A549 (cell line): Measurements from ENCODE around the gene NELFA.

Experiments used
- BHLHE40 ChIP-seq: IDR thresholded peaks from 2 replicates; pipeline ENCODE4 v1.6.1; 2012; ENCODE audit warnings: low read depth, low read length, inconsistent platforms
- HDAC2 ChIP-seq: fragments of 200-600 bp; sonication (generic); IDR thresholded peaks from 2 replicates; pipeline ENCODE4 v1.6.1; 2016
- HEYL ChIP-seq: fragments of 250-450 bp; sonication (Bioruptor Pico); IDR thresholded peaks from 2 replicates; pipeline ENCODE4 v1.8.0; 2021; ENCODE audit warnings: mild to moderate bottlenecking, moderate library complexity
- JUN ChIP-seq, 2 experiments: fragments of >200 bp; sonication (Bioruptor Twin); formaldehyde crosslinking; IDR thresholded peaks; 2 replicates in 1 of 2; 3 replicates in 1 of 2; pipeline ENCODE4 v1.6.1; 2016 to 2017
- JUNB ChIP-seq: fragments of >200 bp; sonication (Bioruptor Twin); formaldehyde crosslinking; IDR thresholded peaks from 2 replicates; pipeline ENCODE4 v1.6.1; 2016
- KDM5A ChIP-seq: fragments of 200-600 bp; sonication (generic); IDR thresholded peaks from 2 replicates; pipeline ENCODE4 v1.6.1; 2016; ENCODE audit warnings: antibody characterized with exemption, mild to moderate bottlenecking
- MYC ChIP-seq: IDR thresholded peaks from 2 replicates; pipeline ENCODE4 v1.6.1; 2012; ENCODE audit warnings: mild to moderate bottlenecking, inconsistent platforms, low read length, improper control_type of control experiment, borderline replicate concordance
- NPAS2 ChIP-seq: fragments of 250-450 bp; sonication (Bioruptor Pico); IDR thresholded peaks from 2 replicates; pipeline ENCODE4 v1.8.0; 2022; ENCODE audit warnings: mild to moderate bottlenecking, moderate library complexity, borderline replicate concordance
- NR3C1 ChIP-seq: fragments of >200 bp; sonication (Bioruptor Twin); formaldehyde crosslinking; IDR thresholded peaks from 3 replicates; pipeline ENCODE4 v1.6.1; 2017
- PBX3 ChIP-seq: IDR thresholded peaks from 2 replicates; pipeline ENCODE4 v1.6.1; 2012
- RCOR1 ChIP-seq: fragments of 150-350 bp; IDR thresholded peaks from 2 replicates; pipeline ENCODE4 v1.6.1; 2014; ENCODE audit warnings: antibody characterized with exemption, low read length, low read depth
- USF2 ChIP-seq: fragments of 450-650 bp; IDR thresholded peaks from 2 replicates; pipeline ENCODE4 v1.6.1; 2014; ENCODE audit warnings: antibody characterized with exemption
- TF ChIP-seq, protein P1 (sequence below): fragments of >200 bp; sonication (Bioruptor Twin); formaldehyde crosslinking; IDR thresholded peaks from 3 replicates; pipeline ENCODE4 v1.5.1; 2016

DNA sequence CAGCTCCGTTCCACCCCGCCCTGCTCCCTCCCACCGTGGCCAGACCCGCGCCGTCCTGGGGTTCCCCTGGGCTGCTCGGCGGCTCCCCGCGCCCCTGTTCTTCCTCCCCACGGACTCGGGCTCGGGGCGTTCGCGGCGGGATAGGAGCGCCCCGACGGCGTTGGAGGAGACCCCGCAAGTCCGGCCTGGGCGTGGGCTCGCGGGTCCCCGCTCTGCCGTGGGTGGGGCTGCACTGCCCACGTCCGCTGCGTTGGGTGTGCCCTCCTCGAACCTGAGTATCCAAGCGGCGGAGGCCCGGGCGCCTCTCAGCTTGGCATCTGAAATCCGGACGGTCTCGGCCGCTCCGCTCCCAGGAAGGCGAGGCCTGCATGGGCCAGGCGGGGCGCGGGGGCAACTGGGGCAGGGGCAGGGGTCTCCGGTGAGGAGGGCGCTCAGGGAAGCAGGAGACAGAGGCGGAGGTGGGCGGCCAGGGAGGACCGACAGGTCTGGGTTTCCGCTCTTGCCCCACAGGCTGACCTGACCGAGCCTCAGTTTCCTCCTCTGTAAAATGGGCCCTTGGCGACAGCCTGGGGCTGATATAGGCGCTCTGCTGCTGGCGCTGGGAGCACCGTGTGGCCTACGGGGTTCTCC lies 38.4 kb upstream of the NELFA start:
- TF ChIP-seq, protein P1, sequence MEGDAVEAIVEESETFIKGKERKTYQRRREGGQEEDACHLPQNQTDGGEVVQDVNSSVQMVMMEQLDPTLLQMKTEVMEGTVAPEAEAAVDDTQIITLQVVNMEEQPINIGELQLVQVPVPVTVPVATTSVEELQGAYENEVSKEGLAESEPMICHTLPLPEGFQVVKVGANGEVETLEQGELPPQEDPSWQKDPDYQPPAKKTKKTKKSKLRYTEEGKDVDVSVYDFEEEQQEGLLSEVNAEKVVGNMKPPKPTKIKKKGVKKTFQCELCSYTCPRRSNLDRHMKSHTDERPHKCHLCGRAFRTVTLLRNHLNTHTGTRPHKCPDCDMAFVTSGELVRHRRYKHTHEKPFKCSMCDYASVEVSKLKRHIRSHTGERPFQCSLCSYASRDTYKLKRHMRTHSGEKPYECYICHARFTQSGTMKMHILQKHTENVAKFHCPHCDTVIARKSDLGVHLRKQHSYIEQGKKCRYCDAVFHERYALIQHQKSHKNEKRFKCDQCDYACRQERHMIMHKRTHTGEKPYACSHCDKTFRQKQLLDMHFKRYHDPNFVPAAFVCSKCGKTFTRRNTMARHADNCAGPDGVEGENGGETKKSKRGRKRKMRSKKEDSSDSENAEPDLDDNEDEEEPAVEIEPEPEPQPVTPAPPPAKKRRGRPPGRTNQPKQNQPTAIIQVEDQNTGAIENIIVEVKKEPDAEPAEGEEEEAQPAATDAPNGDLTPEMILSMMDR, result no peak
- TF ChIP-seq NPAS2 (CRISPR knock-in tag), result no peak
- TF ChIP-seq MYC, result no peak
- TF ChIP-seq NR3C1, result no peak
- TF ChIP-seq JUN (IDR thresholded peaks at IDR 0.05), result no peak
- no peak for TF ChIP-seq RCOR1
- TF ChIP-seq PBX3, result no peak
- no peak for TF ChIP-seq HDAC2
- TF ChIP-seq BHLHE40, result no peak
- no peak for TF ChIP-seq KDM5A
- TF ChIP-seq USF2, result no peak
- no peak for TF ChIP-seq HEYL (CRISPR knock-in tag)
- TF ChIP-seq JUNB, result no peak
